GM19324 (cell line): Measurements from ENCODE around the gene OR5AC2.

Experiments
- ATAC-seq: cut with Tn5 transposase; IDR thresholded peaks from one replicate; pipeline ENCODE4 v1.9.1; 2021; ENCODE audit warnings: mild to moderate bottlenecking, moderate library complexity; ENCODE audit not compliant: unreplicated experiment, low FRiP score

The OR5AC2 gene

GRCh38 chr3:98086873-98087272, at the start of gene OR5AC2:
TSS of gene OR5AC2 (plus strand) at chr3:98087173. CDS start at chr3:98087173, 0 bp downstream.
- ATAC-seq: no peak

GRCh38 chr3:98038286-98038685, 48.7 kb upstream of the OR5AC2 start:
- no peak for ATAC-seq

- ATAC-seq: no peak
Measured at GRCh38 chr3:98038876-98039275, 48.1 kb upstream of the OR5AC2 start.

- ATAC-seq: peak; percentile 92
Measured at GRCh38 chr3:98039322-98040024, 47.5 kb upstream of the OR5AC2 start.

- no peak for ATAC-seq
Measured at GRCh38 chr3:98041350-98041749, 45.6 kb upstream of the OR5AC2 start.

GRCh38 chr3:98048586-98048985, 38.4 kb upstream of the OR5AC2 start:
- no peak for ATAC-seq

- no peak for ATAC-seq
Measured at GRCh38 chr3:98049271-98049670, 37.7 kb upstream of the OR5AC2 start.

- no peak for ATAC-seq
Measured at GRCh38 chr3:98056035-98056434, 30.9 kb upstream of the OR5AC2 start.

- no peak for ATAC-seq
Measured at GRCh38 chr3:98057631-98058030, 29.3 kb upstream of the OR5AC2 start.

- ATAC-seq: no peak
Measured at GRCh38 chr3:98058244-98058960, 28.6 kb upstream of the OR5AC2 start.

GRCh38 chr3:98068824-98069223, 18.1 kb upstream of the OR5AC2 start:
- ATAC-seq: no peak

GRCh38 chr3:98070840-98071239, 16.1 kb upstream of the OR5AC2 start:
- no peak for ATAC-seq

- no peak for ATAC-seq
Measured at GRCh38 chr3:98073486-98073885, 13.5 kb upstream of the OR5AC2 start.

- no peak for ATAC-seq
Measured at GRCh38 chr3:98095882-98096281, 8.9 kb downstream of the OR5AC2 start.

GRCh38 chr3:98099848-98100247, 12.9 kb downstream of the OR5AC2 start:
- ATAC-seq: no peak

- no peak for ATAC-seq
Measured at GRCh38 chr3:98108162-98108561, 21.2 kb downstream of the OR5AC2 start.

- no peak for ATAC-seq
Measured at GRCh38 chr3:98109807-98110549, 23.0 kb downstream of the OR5AC2 start.

- ATAC-seq: no peak
Measured at GRCh38 chr3:98110550-98110908, 23.6 kb downstream of the OR5AC2 start.

- no peak for ATAC-seq
Measured at GRCh38 chr3:98114264-98114663, 27.3 kb downstream of the OR5AC2 start.

- no peak for ATAC-seq
Measured at GRCh38 chr3:98115717-98116116, 28.7 kb downstream of the OR5AC2 start.

GRCh38 chr3:98130421-98130820, 43.4 kb downstream of the OR5AC2 start, which contains the start of gene OR5H1:
TSS of gene OR5H1 (plus strand) at chr3:98130721. CDS start at chr3:98132698, 1,977 bp downstream.
- no peak for ATAC-seq
